Tibial artery (tissue), 4 donors: ENCODE data around the gene FAM219A.

ENCODE experiments used
- DNase-seq, 2 donors: peaks; one replicate each; pipeline ENCODE4 v3.0.0-alpha.2; 2019
- H3K27ac ChIP-seq, 2 donors: fragments of 200-600 bp; sonication (generic) in 1 of 2; 1 replicate in 1 of 2; 2 replicates in 1 of 2; pipeline ENCODE4 v1.5.1; 2018 to 2019; ENCODE audit warnings: mild to moderate bottlenecking in 1 of 2
- H3K27me3 ChIP-seq, 2 donors: fragments of 200-600 bp; sonication (generic) in 1 of 2; one replicate each; pipeline versions ENCODE4 v1.5.1 to v1.6.0; 2016 to 2019
- H3K36me3 ChIP-seq, 3 donors: fragments of 200-600 bp; sonication (generic) in 2 of 3; one replicate each; pipeline ENCODE4 v1.5.1; 2016 to 2019; ENCODE audit warnings: mild to moderate bottlenecking in 2 of 3
- H3K4me1 ChIP-seq, 4 donors: fragments of 200-600 bp; sonication (generic) in 2 of 4; 1 replicate in 3 of 4; 2 replicates in 1 of 4; pipeline ENCODE4 v1.5.1; 2016 to 2019
- H3K4me3 ChIP-seq, 2 donors: fragments of 200-600 bp; sonication (generic) in 1 of 2; 1 replicate in 1 of 2; 2 replicates in 1 of 2; pipeline ENCODE4 v1.5.1; 2018 to 2019; ENCODE audit warnings: mild to moderate bottlenecking in 2 of 2
- H3K9me3 ChIP-seq, 3 donors: fragments of 200-600 bp; sonication (generic) in 1 of 3; one replicate each; pipeline ENCODE4 v1.5.1; 2016 to 2019
- CTCF ChIP-seq, 2 experiments: fragments of 200-600 bp in 1 of 2; fragments of 450-650 bp in 1 of 2; IDR thresholded peaks; one replicate each; pipeline ENCODE4 v1.5.1; 2017 to 2019; ENCODE audit warnings: antibody characterized with exemption in 2 of 2, mild to moderate bottlenecking in 1 of 2, moderate library complexity in 1 of 2
- intact Hi-C: fragments of 100-400 bp; cut with DNase I; formaldehyde crosslinking; loops from one replicate; pipeline ENCODE4 v1.15.0; 2023; ENCODE audit warnings: low total_unique reads

Gene FAM219A

GRCh38 chr9:34400275-34400674 lies 58.1 kb downstream of the FAM219A start:
- no peak for DNase-seq
- H3K27ac ChIP-seq = no peak overlapping the region
- peaks cover 32 to 74% (median 69%) of the 10 kb centered on the region in 3 donors for H3K36me3 ChIP-seq
- H3K4me1 ChIP-seq = no peaks in the 10 kb centered on the region
- no peak overlapping the region for H3K4me3 ChIP-seq
- intact Hi-C loops = loop anchor here (5.0 kb wide), 1 partner anchor 102 kb away; no protein-coding TSS in a partner anchor
- no peaks in the 10 kb centered on the region for H3K27me3 ChIP-seq
- no peak for TF ChIP-seq CTCF (IDR thresholded peaks at IDR 0.05)
- no peaks in the 10 kb centered on the region for H3K9me3 ChIP-seq

- H3K27me3 ChIP-seq = no peaks in the 10 kb centered on the region
- H3K36me3 ChIP-seq = peaks cover 32 to 68% (median 64%) of the 10 kb centered on the region in 3 donors
- H3K4me1 ChIP-seq = no peaks in the 10 kb centered on the region
- TF ChIP-seq CTCF (IDR thresholded peaks at IDR 0.05) = no peak
- no peak for DNase-seq
- H3K9me3 ChIP-seq = no peaks in the 10 kb centered on the region
- H3K4me3 ChIP-seq = no peak overlapping the region
- no peak overlapping the region for H3K27ac ChIP-seq
- intact Hi-C loops = loop anchor here (5.0 kb wide), 1 partner anchor 103 kb away; no protein-coding TSS in a partner anchor
These were observed 58.6 kb downstream of the FAM219A start for GRCh38 chr9:34399729-34400128.

- Histone ChIP-seq H3K27ac (no peak overlapping the region), H3K4me3 (no peak overlapping the region), H3K27me3 (no peaks in the 10 kb centered on the region), H3K36me3 (peaks cover 32 to 66% (median 59%) of the 10 kb centered on the region in 3 donors), H3K9me3 (no peaks in the 10 kb centered on the region), H3K4me1 (no peaks in the 10 kb centered on the region)
- no peak for TF ChIP-seq CTCF (IDR thresholded peaks at IDR 0.05)
- no peak for DNase-seq
- intact Hi-C loops = no loop called here
These were observed 59.5 kb downstream of the FAM219A start for GRCh38 chr9:34398875-34399274.

GRCh38 chr9:34396276-34397214 lies 61.8 kb downstream of the FAM219A start:
- intact Hi-C loops = no loop called here
- no peaks in the 10 kb centered on the region for H3K4me1 ChIP-seq
- no peak for TF ChIP-seq CTCF (IDR thresholded peaks at IDR 0.05)
- H3K9me3 ChIP-seq = no peaks in the 10 kb centered on the region
- no peak overlapping the region for H3K27ac ChIP-seq
- no peak overlapping the region for H3K4me3 ChIP-seq
- no peak for DNase-seq
- H3K36me3 ChIP-seq = peaks cover 22 to 45% (median 38%) of the 10 kb centered on the region in 3 donors
- H3K27me3 ChIP-seq = no peaks in the 10 kb centered on the region

- no peak overlapping the region for H3K27ac ChIP-seq
- intact Hi-C loops = no loop called here
These were observed 65.9 kb downstream of the FAM219A start for GRCh38 chr9:34392511-34392910.

More at GRCh38 chr9:34392511-34392910, 65.9 kb downstream of the FAM219A start:
- Histone ChIP-seq H3K4me1 (no peaks in the 10 kb centered on the region), H3K27me3 (no peaks in the 10 kb centered on the region), H3K4me3 (no peak overlapping the region), H3K9me3 (no peaks in the 10 kb centered on the region), H3K36me3 (peaks cover 0 to 4% (median 1%) of the 10 kb centered on the region in 3 donors)
- no peak for TF ChIP-seq CTCF (IDR thresholded peaks at IDR 0.05)
- DNase-seq = no peak
